Esophagus muscularis mucosa (tissue), 4 donors: ENCODE data around the gene JPH4.

Experiments
- CTCF ChIP-seq, 3 experiments: fragments of 200-600 bp in 2 of 3; fragments of 450-650 bp in 1 of 3; sonication (generic) in 2 of 3; IDR thresholded peaks; one replicate each; pipeline ENCODE4 v1.5.1; 2017 to 2019; ENCODE audit warnings: antibody characterized with exemption in 3 of 3, mild to moderate bottlenecking in 2 of 3, moderate library complexity in 1 of 3
- EP300 ChIP-seq: sonication (generic); formaldehyde crosslinking; IDR thresholded peaks from one replicate; pipeline ENCODE4 v1.6.1; 2017; ENCODE audit warnings: antibody characterized with exemption
- POLR2A ChIP-seq: fragments of 450-650 bp; IDR thresholded peaks from one replicate; pipeline ENCODE4 v1.6.1; 2017; ENCODE audit warnings: antibody characterized with exemption, moderate library complexity, mild to moderate bottlenecking, low read depth
- POLR2AphosphoS5 ChIP-seq, 2 donors: sonication (generic); formaldehyde crosslinking; IDR thresholded peaks; one replicate each; pipeline ENCODE4 v1.6.1; 2017; ENCODE audit warnings: antibody characterized with exemption in 2 of 2

GRCh38 chr14:23561873-23562821 lies 16.4 kb downstream of the JPH4 start:
- TF ChIP-seq CTCF (IDR thresholded peaks at IDR 0.05) (no peak), POLR2A (no peak), POLR2AphosphoS5 (IDR thresholded peaks at IDR 0.05) (peak in 1 of 2 donors; percentile 8), EP300 (no peak)
